Effector memory CD8-positive, alpha-beta T cell (primary cell): ENCODE results near the gene MTR.

ENCODE experiments used
- ATAC-seq: fragments of 150-1000 bp; cut with Tn5 transposase; replicated peaks from 2 replicates; pipeline ENCODE4 v1.10.0; 2021; ENCODE audit warnings: mild to moderate bottlenecking, moderate library complexity
- DNase-seq, 3 experiments: peaks; one replicate each; pipeline ENCODE4 v3.0.0; 2021
- H3K27ac Mint-ChIP-seq, 2 donors: one replicate each; pipeline ENCODE4 v1.8.0; 2022; ENCODE audit warnings: mild to moderate bottlenecking in 2 of 2, mixed read lengths in 2 of 2, moderate library complexity in 2 of 2
- H3K27me3 Mint-ChIP-seq, 2 donors: one replicate each; pipeline ENCODE4 v1.8.0; 2022; ENCODE audit warnings: mixed read lengths in 2 of 2
- H3K36me3 Mint-ChIP-seq: one replicate; pipeline ENCODE4 v1.8.0; 2022; ENCODE audit warnings: mild to moderate bottlenecking, moderate library complexity, mixed read lengths; ENCODE audit not compliant: insufficient read depth
- H3K4me1 Mint-ChIP-seq, 2 donors: one replicate each; pipeline ENCODE4 v1.8.0; 2022; ENCODE audit warnings: low read depth in 2 of 2, mixed read lengths in 2 of 2
- H3K4me3 Mint-ChIP-seq, 2 donors: one replicate each; pipeline ENCODE4 v1.8.0; 2022; ENCODE audit warnings: mild to moderate bottlenecking in 2 of 2, mixed read lengths in 2 of 2, moderate library complexity in 2 of 2
- H3K9me3 Mint-ChIP-seq, 2 donors: one replicate each; pipeline ENCODE4 v1.8.0; 2022; ENCODE audit warnings: mixed read lengths in 2 of 2

The MTR gene

DNA sequence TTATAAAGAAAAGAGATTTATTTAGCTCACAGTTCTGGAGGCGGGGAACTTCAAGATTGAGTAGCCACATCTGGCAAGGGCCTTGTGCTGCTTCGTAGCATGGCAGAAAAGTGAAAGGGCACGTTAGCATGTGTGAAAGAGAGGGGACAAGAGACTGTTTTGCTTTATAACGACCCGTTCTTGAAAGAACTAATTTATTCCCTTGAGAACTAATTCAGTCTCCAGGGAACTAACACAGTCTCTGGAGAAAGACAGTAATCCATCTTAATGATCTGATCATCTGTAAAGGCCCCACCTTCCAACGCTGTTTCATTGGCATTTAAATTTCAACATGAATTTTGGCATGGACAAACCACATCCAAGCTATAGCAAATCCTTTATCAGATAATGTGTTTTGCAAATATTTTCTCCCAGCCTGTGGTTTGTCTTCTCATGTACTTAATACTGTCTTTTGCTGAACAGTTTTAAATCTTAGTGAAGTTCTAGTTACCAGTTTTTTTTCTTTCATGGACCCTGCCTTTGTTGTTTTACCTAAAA is 26.1 kb downstream of the MTR start:
- DNase-seq (no peak), ATAC-seq (no peak)
- no peaks in the 10 kb centered on the region for H3K9me3 Mint-ChIP-seq
- H3K4me3 Mint-ChIP-seq, result no peak overlapping the region
- peaks cover 79% of the 10 kb centered on the region for H3K36me3 Mint-ChIP-seq
- peaks cover 7 to 14% of the 10 kb centered on the region in 2 donors for H3K4me1 Mint-ChIP-seq
- H3K27ac Mint-ChIP-seq, result no peak overlapping the region
- H3K27me3 Mint-ChIP-seq, result no peaks in the 10 kb centered on the region

- DNase-seq (no peak), ATAC-seq (no peak)
- no peaks in the 10 kb centered on the region for H3K27me3 Mint-ChIP-seq
- H3K4me1 Mint-ChIP-seq, result peaks cover 5 to 11% of the 10 kb centered on the region in 2 donors
- H3K4me3 Mint-ChIP-seq, result no peak overlapping the region
- H3K9me3 Mint-ChIP-seq, result no peaks in the 10 kb centered on the region
- H3K36me3 Mint-ChIP-seq, result peaks cover 72% of the 10 kb centered on the region
- H3K27ac Mint-ChIP-seq, result no peak overlapping the region
Measured at GRCh38 chr1:236823559-236823958, 28.5 kb downstream of the MTR start.

GRCh38 chr1:236829085-236829484 is 34.0 kb downstream of the MTR start:
- no peaks in the 10 kb centered on the region for H3K9me3 Mint-ChIP-seq
- no peak overlapping the region for H3K4me3 Mint-ChIP-seq
- H3K27ac Mint-ChIP-seq, result no peak overlapping the region
- H3K27me3 Mint-ChIP-seq, result no peaks in the 10 kb centered on the region
- peaks cover 3% of the 10 kb centered on the region in 2 donors for H3K4me1 Mint-ChIP-seq
- ATAC-seq (no peak), DNase-seq (no peak)
- peaks cover 74% of the 10 kb centered on the region for H3K36me3 Mint-ChIP-seq

DNA sequence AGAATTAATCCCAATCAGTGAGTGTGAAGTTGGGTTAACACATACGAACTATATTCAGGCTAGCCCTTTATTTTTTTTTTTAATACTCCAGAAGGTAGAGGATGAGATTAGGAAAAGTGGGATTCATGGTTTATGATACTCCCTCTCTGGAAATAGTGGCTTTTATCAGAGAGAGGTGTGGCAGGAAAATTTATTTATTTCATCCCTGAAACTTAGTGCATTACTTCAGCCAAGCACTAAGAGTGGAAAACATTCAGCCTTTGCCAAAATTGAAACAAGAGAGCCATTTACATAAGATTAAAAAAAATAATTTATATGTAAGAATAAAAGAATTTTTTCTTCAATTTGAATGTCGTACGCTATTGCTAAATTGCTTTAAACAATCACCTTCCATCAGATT is 35.0 kb downstream of the MTR start:
- Mint-ChIP-seq H3K27ac (no peak overlapping the region), H3K9me3 (no peaks in the 10 kb centered on the region), H3K27me3 (no peaks in the 10 kb centered on the region), H3K36me3 (peaks cover 69% of the 10 kb centered on the region), H3K4me1 (peaks cover 2 to 4% of the 10 kb centered on the region in 2 donors), H3K4me3 (no peak overlapping the region)
- ATAC-seq (no peak), DNase-seq (no peak)

DNA sequence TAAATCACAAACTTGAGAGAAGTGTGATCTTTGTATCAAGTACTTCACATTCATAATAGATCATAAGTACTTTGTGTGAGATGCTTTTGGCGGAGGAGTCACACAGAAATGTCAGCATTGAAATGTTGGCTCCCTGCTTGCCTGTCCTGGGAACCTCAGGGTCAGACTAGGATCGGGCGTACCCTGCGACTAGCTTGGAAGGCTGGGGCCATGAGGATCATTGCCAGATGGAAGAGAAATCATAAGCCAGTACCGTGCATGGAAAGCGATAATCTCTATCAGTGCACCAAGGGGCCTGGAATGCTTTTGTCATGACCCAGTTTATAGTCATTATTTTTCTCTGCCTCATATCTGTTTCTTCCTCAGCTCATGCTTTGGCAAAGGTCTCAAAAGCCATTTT is 35.5 kb downstream of the MTR start:
- H3K36me3 Mint-ChIP-seq, result peaks cover 69% of the 10 kb centered on the region
- no peak overlapping the region for H3K27ac Mint-ChIP-seq
- H3K9me3 Mint-ChIP-seq, result no peaks in the 10 kb centered on the region

DNA sequence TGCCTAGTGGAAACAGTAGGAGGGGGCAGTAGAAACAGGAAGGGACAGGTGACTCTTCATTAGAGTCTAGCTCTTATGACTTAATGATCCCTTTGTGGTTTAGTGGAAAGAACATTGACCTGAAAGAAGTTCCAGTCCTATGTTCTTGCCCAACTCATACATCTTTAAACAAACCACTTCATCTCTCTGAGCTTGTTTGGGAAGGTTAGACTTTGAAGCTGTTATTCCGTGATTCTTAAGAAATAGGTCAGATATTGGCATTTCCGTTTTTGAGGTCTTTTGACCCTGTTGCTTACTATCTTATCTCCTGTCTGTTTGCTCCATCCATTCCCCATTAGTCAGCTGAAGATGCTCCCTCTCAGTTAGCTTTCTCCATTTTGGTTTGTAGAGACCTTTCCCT is 38.5 kb downstream of the MTR start:
- H3K9me3 Mint-ChIP-seq, result no peaks in the 10 kb centered on the region
- H3K4me1 Mint-ChIP-seq, result peaks cover 2 to 5% of the 10 kb centered on the region in 2 donors
- no peak overlapping the region for H3K4me3 Mint-ChIP-seq
- no peak overlapping the region for H3K27ac Mint-ChIP-seq
- no peaks in the 10 kb centered on the region for H3K27me3 Mint-ChIP-seq
- ATAC-seq (no peak), DNase-seq (no peak)
- peaks cover 73% of the 10 kb centered on the region for H3K36me3 Mint-ChIP-seq

More for the DNA sequence above, 35.5 kb downstream of the MTR start:
- ATAC-seq (no peak), DNase-seq (no peak)
- no peaks in the 10 kb centered on the region for H3K27me3 Mint-ChIP-seq
- H3K4me1 Mint-ChIP-seq, result peaks cover 2 to 5% of the 10 kb centered on the region in 2 donors
- H3K4me3 Mint-ChIP-seq, result no peak overlapping the region

DNA sequence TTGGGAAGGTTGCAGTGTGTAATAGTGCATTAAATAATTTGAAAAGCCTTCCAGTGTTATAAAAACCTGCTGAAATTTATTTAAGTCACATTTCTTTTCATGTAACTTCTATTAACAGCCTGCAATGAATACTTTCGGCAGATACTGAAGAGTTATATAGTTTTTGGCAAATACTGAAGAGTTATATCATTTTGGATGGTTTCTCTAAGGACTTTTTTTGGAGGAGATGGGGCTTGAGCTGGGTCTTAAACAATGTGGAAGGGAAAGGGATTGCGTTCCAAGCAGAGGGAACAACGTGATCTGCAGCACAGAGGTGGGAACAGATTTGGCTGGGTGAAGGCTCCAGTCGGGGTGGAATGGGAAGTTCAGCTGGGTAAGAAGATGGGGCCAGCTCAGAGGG is 39.8 kb downstream of the MTR start:
- no peak for ATAC-seq
- Mint-ChIP-seq H3K27ac (peak overlapping the region in 1 of 2 donors; percentile 55), H3K36me3 (peaks cover 67% of the 10 kb centered on the region), H3K4me3 (no peak overlapping the region), H3K27me3 (no peaks in the 10 kb centered on the region), H3K9me3 (no peaks in the 10 kb centered on the region), H3K4me1 (peaks cover 2 to 5% of the 10 kb centered on the region in 2 donors)
- no peak for DNase-seq

GRCh38 chr1:236835491-236835890 is 40.4 kb downstream of the MTR start:
- Mint-ChIP-seq H3K4me1 (peaks cover 2 to 5% of the 10 kb centered on the region in 2 donors), H3K36me3 (peaks cover 64% of the 10 kb centered on the region), H3K27me3 (no peaks in the 10 kb centered on the region), H3K9me3 (no peaks in the 10 kb centered on the region), H3K4me3 (no peak overlapping the region), H3K27ac (no peak overlapping the region)
- DNase-seq (no peak), ATAC-seq (no peak)

GRCh38 chr1:236836157-236836556 is 41.1 kb downstream of the MTR start:
- Mint-ChIP-seq H3K9me3 (no peaks in the 10 kb centered on the region), H3K36me3 (peaks cover 62% of the 10 kb centered on the region), H3K27me3 (no peaks in the 10 kb centered on the region), H3K27ac (no peak overlapping the region), H3K4me3 (no peak overlapping the region), H3K4me1 (peaks cover 2 to 5% of the 10 kb centered on the region in 2 donors)
- ATAC-seq, result no peak
- no peak for DNase-seq

DNA sequence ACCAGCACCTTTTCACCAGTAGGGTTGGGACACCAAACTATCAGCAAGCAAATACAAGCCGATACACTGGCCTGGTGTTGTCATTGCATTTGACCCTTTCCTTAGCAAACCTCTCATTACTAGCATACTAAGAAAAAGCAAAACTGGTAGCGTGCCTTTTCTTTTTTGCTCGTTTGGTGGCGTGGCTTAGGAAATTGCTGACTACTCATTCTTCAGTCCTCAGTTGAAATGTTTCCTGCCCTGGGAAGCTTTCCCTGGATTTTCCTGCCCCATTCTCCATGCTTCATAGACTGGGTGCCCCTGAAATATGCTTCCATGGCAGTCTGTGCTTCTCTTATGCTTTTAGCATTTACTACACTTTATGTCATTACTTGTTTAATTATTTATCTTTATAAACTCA is 42.0 kb downstream of the MTR start:
- Mint-ChIP-seq H3K27me3 (no peaks in the 10 kb centered on the region), H3K4me3 (no peak overlapping the region), H3K4me1 (peaks cover 2 to 5% of the 10 kb centered on the region in 2 donors), H3K27ac (no peak overlapping the region), H3K9me3 (no peaks in the 10 kb centered on the region), H3K36me3 (peaks cover 62% of the 10 kb centered on the region)
- DNase-seq (no peak), ATAC-seq (no peak)

- Mint-ChIP-seq H3K4me1 (peaks cover 2 to 5% of the 10 kb centered on the region in 2 donors), H3K27me3 (no peaks in the 10 kb centered on the region), H3K27ac (no peak overlapping the region), H3K36me3 (peaks cover 61% of the 10 kb centered on the region), H3K4me3 (no peak overlapping the region), H3K9me3 (no peaks in the 10 kb centered on the region)
- DNase-seq (no peak), ATAC-seq (no peak)
Measured at GRCh38 chr1:236837897-236838296, 42.8 kb downstream of the MTR start.

- Mint-ChIP-seq H3K27ac (no peak overlapping the region), H3K4me1 (no peaks in the 10 kb centered on the region), H3K27me3 (no peaks in the 10 kb centered on the region), H3K4me3 (no peak overlapping the region), H3K9me3 (no peaks in the 10 kb centered on the region), H3K36me3 (peaks cover 41% of the 10 kb centered on the region)
- DNase-seq (no peak), ATAC-seq (no peak)
Measured at GRCh38 chr1:236841341-236841740, 46.2 kb downstream of the MTR start.

- DNase-seq (no peak), ATAC-seq (no peak)
- peaks cover 2 to 3% of the 10 kb centered on the region in 2 donors for H3K4me1 Mint-ChIP-seq
- H3K27me3 Mint-ChIP-seq, result no peaks in the 10 kb centered on the region
- H3K36me3 Mint-ChIP-seq, result peaks cover 33% of the 10 kb centered on the region
- H3K27ac Mint-ChIP-seq, result no peak overlapping the region
- no peak overlapping the region for H3K4me3 Mint-ChIP-seq
- H3K9me3 Mint-ChIP-seq, result no peaks in the 10 kb centered on the region
Measured at GRCh38 chr1:236844499-236845271, 49.6 kb downstream of the MTR start.

GRCh38 chr1:236845830-236846229 is 50.7 kb downstream of the MTR start:
- peaks cover 34% of the 10 kb centered on the region for H3K36me3 Mint-ChIP-seq
- ATAC-seq (no peak), DNase-seq (no peak)
- H3K4me1 Mint-ChIP-seq, result peaks cover 2 to 3% of the 10 kb centered on the region in 2 donors
- no peaks in the 10 kb centered on the region for H3K9me3 Mint-ChIP-seq
- no peaks in the 10 kb centered on the region for H3K27me3 Mint-ChIP-seq
- H3K4me3 Mint-ChIP-seq, result no peak overlapping the region
- no peak overlapping the region for H3K27ac Mint-ChIP-seq
